Hepatocyte (in vitro differentiated cells): ENCODE results near the gene ARHGAP42. TPM values are rescaled to one million over a fixed set of nuclear protein-coding genes. Genes with fewer than 3 reads are reported as not detected.

Experiments
- DNase-seq: peaks from one replicate; pipeline ENCODE4 v3.0.0-alpha.2; 2016; ENCODE audit warnings: low spot score
- H2AFZ ChIP-seq: fragments of 200-600 bp; sonication (generic); 2 replicates; pipeline ENCODE4 v1.6.0; 2016; ENCODE audit warnings: antibody characterized with exemption, mild to moderate bottlenecking
- H3K27ac ChIP-seq: fragments of 200-600 bp; sonication (generic); 2 replicates; pipeline ENCODE4 v1.5.1; 2016; ENCODE audit warnings: mild to moderate bottlenecking
- H3K27me3 ChIP-seq: fragments of 200-600 bp; sonication (generic); 2 replicates; pipeline ENCODE4 v1.6.1; 2016
- H3K36me3 ChIP-seq: fragments of 200-600 bp; sonication (generic); replicated peaks from 2 replicates; pipeline ENCODE4 v1.5.1; 2016; ENCODE audit warnings: low read depth; ENCODE audit not compliant: insufficient read depth
- H3K4me1 ChIP-seq: fragments of 200-600 bp; sonication (generic); 2 replicates; pipeline ENCODE4 v1.5.1; 2016; ENCODE audit warnings: mild to moderate bottlenecking, moderate library complexity; ENCODE audit not compliant: insufficient read depth
- H3K4me2 ChIP-seq: fragments of 200-600 bp; sonication (generic); 2 replicates; pipeline ENCODE4 v1.6.0; 2016
- H3K4me3 ChIP-seq: fragments of 200-600 bp; sonication (generic); 2 replicates; pipeline ENCODE4 v1.5.1; 2016; ENCODE audit warnings: mild to moderate bottlenecking
- H3K79me2 ChIP-seq: fragments of 200-600 bp; sonication (generic); 2 replicates; pipeline ENCODE4 v1.6.0; 2017; ENCODE audit warnings: mild to moderate bottlenecking
- H3K9me2 ChIP-seq: fragments of 200-600 bp; sonication (generic); replicated peaks from 2 replicates; pipeline ENCODE4 v1.6.0; 2017; ENCODE audit warnings: mild to moderate bottlenecking; ENCODE audit not compliant: insufficient read depth
- H3K9me3 ChIP-seq: fragments of 200-600 bp; sonication (generic); 2 replicates; pipeline ENCODE4 v1.5.1; 2016; ENCODE audit warnings: low read depth, mild to moderate bottlenecking
- H4K20me1 ChIP-seq: fragments of 200-600 bp; sonication (generic); 2 replicates; pipeline ENCODE4 v1.6.0; 2016; ENCODE audit warnings: mild to moderate bottlenecking; ENCODE audit not compliant: insufficient read depth, poor library complexity, severe bottlenecking
- CTCF ChIP-seq: fragments of 200-600 bp; sonication (generic); IDR thresholded peaks from 2 replicates; pipeline ENCODE4 v1.5.1; 2016; ENCODE audit warnings: antibody characterized with exemption, mild to moderate bottlenecking; ENCODE audit not compliant: poor library complexity
- EZH2 ChIP-seq: fragments of 200-600 bp; sonication (generic); IDR thresholded peaks from 2 replicates; pipeline ENCODE4 v1.6.1; 2016; ENCODE audit warnings: antibody characterized with exemption, mild to moderate bottlenecking, borderline replicate concordance
- EZH2phosphoT487 ChIP-seq: fragments of 200-600 bp; sonication (generic); IDR thresholded peaks from one replicate; pipeline ENCODE4 v1.6.1; 2018; ENCODE audit warnings: antibody characterized with exemption, mild to moderate bottlenecking, low read depth, moderate library complexity; ENCODE audit not compliant: unreplicated experiment, severe bottlenecking
- WGBS: methylation state at CpG from one replicate; pipeline ENCODE4 v1.1.6; 2016; ENCODE audit warnings: low lambda C conversion rate; ENCODE audit errors: missing lambda C conversion rate; 5-methylcytosine and 5-hydroxymethylcytosine counted together
- polyA plus RNA-seq: library from polyadenylated mRNA; unstranded; fragments of >200 nt; fragmentation: Nextera tagmentation; extraction: Ambion mirVana; gene quantifications from 2 replicates; pipeline ENCODE4 v1.2.1, GENCODE V29; 2016
- total RNA-seq: library from RNA; depleted of rRNA; stranded (reverse); fragments of >200 nt; gene quantifications from 2 replicates; pipeline ENCODE4 v1.2.3, GENCODE V29; 2014

Gene ARHGAP42
- total and polyA plus RNA-seq, 2 experiments from 2014 or later = 8.7 to 26.5 TPM

DNA sequence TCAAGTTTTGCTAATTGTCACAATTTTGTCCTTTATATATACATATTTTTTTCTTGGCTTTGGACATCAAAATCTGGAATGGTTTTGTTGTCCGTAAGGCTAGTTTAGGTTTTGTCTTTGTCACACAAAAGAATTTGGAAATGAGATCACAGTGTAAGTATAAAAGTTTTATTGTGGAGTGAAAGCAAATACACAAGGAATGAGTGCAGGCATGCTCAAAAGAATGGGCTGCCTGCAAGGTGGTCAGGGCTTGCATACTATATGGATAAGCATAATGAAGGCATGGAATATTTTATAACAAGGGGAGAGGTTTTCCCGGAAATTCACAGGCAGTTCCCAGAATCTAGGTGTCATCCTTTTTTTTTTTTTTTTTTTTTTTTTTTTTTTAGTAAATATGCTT lies 150.2 kb downstream of the ARHGAP42 start:
- H3K79me2 ChIP-seq = peaks cover 32% of the 10 kb centered on the region
- no peak overlapping the region for H3K27ac ChIP-seq
- no peaks in the 10 kb centered on the region for H3K36me3 ChIP-seq
- no peak overlapping the region for H3K4me2 ChIP-seq
- peaks cover 4% of the 10 kb centered on the region for H3K4me1 ChIP-seq
- TF ChIP-seq EZH2 = no peak
- TF ChIP-seq EZH2phosphoT487 = no peak
- TF ChIP-seq CTCF = no peak
- H4K20me1 ChIP-seq = no peaks in the 10 kb centered on the region
- no peaks in the 10 kb centered on the region for H3K27me3 ChIP-seq
- no peak overlapping the region for H3K4me3 ChIP-seq
- no peaks in the 10 kb centered on the region for H3K9me3 ChIP-seq
- H2AFZ ChIP-seq = no peak overlapping the region
- no peak for DNase-seq
- 78% methylated on average over 2 of the region's 2 CpGs for WGBS
- no peaks in the 10 kb centered on the region for H3K9me2 ChIP-seq

GRCh38 chr11:100841711-100842407 lies 154.8 kb downstream of the ARHGAP42 start:
- no peaks in the 10 kb centered on the region for H4K20me1 ChIP-seq

GRCh38 chr11:100847696-100848216 lies 160.7 kb downstream of the ARHGAP42 start:
- H3K9me3 ChIP-seq = no peaks in the 10 kb centered on the region
- no peaks in the 10 kb centered on the region for H4K20me1 ChIP-seq
- H3K27ac ChIP-seq = peak overlapping the region; percentile 62
- H3K4me3 ChIP-seq = no peak overlapping the region
- no peaks in the 10 kb centered on the region for H3K36me3 ChIP-seq
- 11% methylated on average over 3 of the region's 3 CpGs for WGBS
- TF ChIP-seq EZH2phosphoT487 (no peak), EZH2 (no peak), CTCF (no peak)
- peaks cover 30% of the 10 kb centered on the region for H3K4me1 ChIP-seq
- no peaks in the 10 kb centered on the region for H3K9me2 ChIP-seq
- DNase-seq = no peak
- no peak overlapping the region for H3K4me2 ChIP-seq
- no peak overlapping the region for H2AFZ ChIP-seq
- peaks cover 5% of the 10 kb centered on the region for H3K79me2 ChIP-seq
- H3K27me3 ChIP-seq = no peaks in the 10 kb centered on the region

More at GRCh38 chr11:100841711-100842407, 154.8 kb downstream of the ARHGAP42 start:
- no peaks in the 10 kb centered on the region for H3K9me2 ChIP-seq
- no peaks in the 10 kb centered on the region for H3K36me3 ChIP-seq
- WGBS = 78% methylated on average over 4 of the region's 4 CpGs
- H3K4me3 ChIP-seq = no peak overlapping the region
- H3K9me3 ChIP-seq = no peaks in the 10 kb centered on the region
- H3K27ac ChIP-seq = no peak overlapping the region
- H3K27me3 ChIP-seq = no peaks in the 10 kb centered on the region
- H3K4me1 ChIP-seq = no peaks in the 10 kb centered on the region
- H3K4me2 ChIP-seq = no peak overlapping the region
- H3K79me2 ChIP-seq = peaks cover 24% of the 10 kb centered on the region
- DNase-seq = no peak
- H2AFZ ChIP-seq = no peak overlapping the region
- TF ChIP-seq EZH2 (no peak), EZH2phosphoT487 (no peak), CTCF (no peak)
